HL-60 (cell line): Measurements from ENCODE around the gene OSGEPL1.

Source experiments
- CTCF ChIP-seq: IDR thresholded peaks from one replicate; pipeline ENCODE4 v1.5.1; 2011; ENCODE audit warnings: low read length, control low read depth, inconsistent platforms; ENCODE audit not compliant: insufficient read depth
- POLR2AphosphoS5 ChIP-seq: IDR thresholded peaks from 2 replicates; pipeline ENCODE4 v1.6.1; 2012; ENCODE audit warnings: low read depth
- REST ChIP-seq: IDR thresholded peaks from 2 replicates; pipeline ENCODE4 v1.6.1; 2012; ENCODE audit warnings: low read depth; ENCODE audit not compliant: insufficient replicate concordance

GRCh38 chr2:189763908-189764661 lies 1.5 kb upstream of the OSGEPL1 start:
- TF ChIP-seq REST (no peak), CTCF (no peak), POLR2AphosphoS5 (no peak)
